Limb (tissue), 2 donors: Measurements from ENCODE around the gene NUP93.

Source experiments
- DNase-seq, 2 donors: peaks; one replicate each; pipeline ENCODE4 v3.0.0-alpha.2; 2016; ENCODE audit errors: extremely low spot score in 2 of 2

Gene NUP93

GRCh38 chr16:56888806-56889205 lies 158.9 kb downstream of the NUP93 start:
- DNase-seq: no peak

GRCh38 chr16:56889206-56889605 lies 159.3 kb downstream of the NUP93 start:
- no peak for DNase-seq

GRCh38 chr16:56891685-56892084 lies 161.8 kb downstream of the NUP93 start:
- no peak for DNase-seq

- DNase-seq: no peak
These were observed 162.8 kb downstream of the NUP93 start for GRCh38 chr16:56892705-56893104.

GRCh38 chr16:56894331-56894917 lies 164.5 kb downstream of the NUP93 start:
- no peak for DNase-seq

GRCh38 chr16:56895813-56896212 lies 165.9 kb downstream of the NUP93 start:
- no peak for DNase-seq

- no peak for DNase-seq
These were observed 166.3 kb downstream of the NUP93 start for GRCh38 chr16:56896244-56896643.

- no peak for DNase-seq
These were observed 167.3 kb downstream of the NUP93 start for GRCh38 chr16:56897026-56897799.

GRCh38 chr16:56898847-56899246 lies 168.9 kb downstream of the NUP93 start:
- no peak for DNase-seq
